Uterus (tissue), 4 donors: ENCODE measurements around the gene KRT33A. TPM values are rescaled to one million over a fixed set of nuclear protein-coding genes. Genes with fewer than 3 reads are reported as not detected.
"Not testable (repeated sequence)": the region's sequence is repeated elsewhere in the genome, so short reads cannot be mapped to it uniquely, and the experiment has no call there.

Source experiments
- DNase-seq, 2 donors: peaks; one replicate each; pipeline ENCODE4 v3.0.0-alpha.2; 2019 to 2020
- H3K27ac ChIP-seq, 2 donors: fragments of 200-600 bp; sonication (generic); 1 replicate in 1 of 2; 2 replicates in 1 of 2; pipeline ENCODE4 v1.5.1; 2016 to 2018
- H3K27me3 ChIP-seq, 2 donors: fragments of 200-600 bp; sonication (generic); one replicate each; pipeline ENCODE4 v1.5.1; 2018 to 2019; ENCODE audit warnings: control low read depth in 1 of 2
- H3K36me3 ChIP-seq, 2 donors: fragments of 200-600 bp; sonication (generic); one replicate each; pipeline ENCODE4 v1.5.1; 2019; ENCODE audit warnings: control low read depth in 1 of 2
- H3K4me1 ChIP-seq, 2 donors: fragments of 200-600 bp; sonication (generic); one replicate each; pipeline ENCODE4 v1.5.1; 2018 to 2019; ENCODE audit warnings: control low read depth in 1 of 2
- H3K4me3 ChIP-seq, 2 donors: fragments of 200-600 bp; sonication (generic); 1 replicate in 1 of 2; 2 replicates in 1 of 2; pipeline ENCODE4 v1.5.1; 2018 to 2019; ENCODE audit warnings: mild to moderate bottlenecking in 1 of 2
- H3K9me3 ChIP-seq, 2 donors: fragments of 200-600 bp; sonication (generic); one replicate each; pipeline ENCODE4 v1.5.1; 2019; ENCODE audit warnings: control low read depth in 1 of 2
- CTCF ChIP-seq, 4 experiments: fragments of 200-600 bp in 2 of 4; fragments of 450-650 bp in 2 of 4; sonication (generic) in 2 of 4; IDR thresholded peaks; one replicate each; pipeline ENCODE4 v1.5.1; 2016 to 2019; ENCODE audit warnings: antibody characterized with exemption in 4 of 4, mild to moderate bottlenecking in 2 of 4, moderate library complexity in 1 of 4
- POLR2A ChIP-seq, 2 donors: fragments of 450-650 bp; IDR thresholded peaks; one replicate each; pipeline ENCODE4 v1.6.1; 2016; ENCODE audit warnings: antibody characterized with exemption in 2 of 2, mild to moderate bottlenecking in 1 of 2, moderate library complexity in 1 of 2
- intact Hi-C: fragments of 100-400 bp; cut with DNase I; formaldehyde crosslinking; loops from one replicate; pipeline ENCODE4 v1.15.1; 2023; ENCODE audit warnings: low total_unique reads
- total RNA-seq, 4 donors: library from RNA; depleted of rRNA in 3 of 4; stranded (reverse); fragments of >200 nt in 3 of 4; gene quantifications; one replicate each; pipeline versions ENCODE4 v1.1.0 to v1.2.4, GENCODE V29; 2014 to 2023
- donor health status: DM: yes; HTN: yes; CAD: no.

The KRT33A gene
- total RNA-seq, 4 donors from 2014 or later: not detected

DNA sequence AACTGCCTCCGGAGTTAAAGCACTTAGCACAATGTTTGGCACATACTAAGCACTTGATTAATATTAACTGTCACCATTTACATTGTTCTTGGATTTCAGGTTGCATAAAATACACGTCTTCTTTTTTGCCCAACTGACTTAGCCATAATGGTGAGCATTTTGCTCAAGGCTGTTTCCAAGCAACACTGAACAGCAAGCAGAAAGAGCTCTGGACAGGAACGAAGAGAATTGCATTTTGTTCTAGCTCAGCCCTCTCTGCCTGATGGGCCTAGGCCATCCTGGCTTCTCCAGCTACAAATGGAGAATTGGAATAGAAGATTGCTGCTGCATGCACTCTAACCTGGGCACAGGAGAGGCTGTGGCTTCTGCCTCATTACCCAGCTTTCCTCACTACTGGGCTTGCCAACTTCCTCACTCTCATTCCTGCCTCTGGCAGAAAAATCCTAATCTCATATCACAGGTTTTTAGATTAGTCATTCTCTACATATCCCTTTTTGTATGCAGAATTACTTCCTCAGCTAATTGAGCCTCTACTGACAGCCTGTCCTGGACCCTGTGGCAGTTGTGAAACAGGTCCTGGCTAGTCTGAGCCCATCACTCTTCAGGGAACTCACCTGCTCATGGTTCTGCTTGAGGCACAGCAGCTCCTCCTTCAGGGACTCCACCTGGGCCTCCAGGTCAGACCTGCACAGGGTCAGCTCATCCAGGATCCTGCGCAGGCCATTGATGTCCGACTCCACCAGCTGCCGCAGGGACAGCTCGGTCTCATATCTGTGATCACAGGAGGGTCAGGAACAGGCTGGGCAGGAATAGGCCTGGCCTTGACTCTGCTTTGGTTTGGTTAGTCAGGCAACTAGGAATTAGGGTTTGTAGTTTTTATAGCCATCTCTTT lies 2.5 kb downstream of the KRT33A start:
- Histone ChIP-seq H3K27me3 (no peaks in the 10 kb centered on the region), H3K4me3 (no peak overlapping the region), H3K9me3 (no peaks in the 10 kb centered on the region), H3K36me3 (no peaks in the 10 kb centered on the region), H3K4me1 (no peaks in the 10 kb centered on the region), H3K27ac (no peak overlapping the region)
- DNase-seq: no peak
- intact Hi-C loops: no loop called here
- TF ChIP-seq CTCF (IDR thresholded peaks at IDR 0.05) (no peak), POLR2A (IDR thresholded peaks at IDR 0.05) (no peak)

- H3K36me3 ChIP-seq, intact Hi-C loops, H3K4me3 ChIP-seq, H3K27me3 ChIP-seq, H3K27ac ChIP-seq, H3K4me1 ChIP-seq, DNase-seq, H3K9me3 ChIP-seq: not testable (repeated sequence)
Measured at GRCh38 chr17:41346421-41346820, 4.2 kb downstream of the KRT33A start.

DNA sequence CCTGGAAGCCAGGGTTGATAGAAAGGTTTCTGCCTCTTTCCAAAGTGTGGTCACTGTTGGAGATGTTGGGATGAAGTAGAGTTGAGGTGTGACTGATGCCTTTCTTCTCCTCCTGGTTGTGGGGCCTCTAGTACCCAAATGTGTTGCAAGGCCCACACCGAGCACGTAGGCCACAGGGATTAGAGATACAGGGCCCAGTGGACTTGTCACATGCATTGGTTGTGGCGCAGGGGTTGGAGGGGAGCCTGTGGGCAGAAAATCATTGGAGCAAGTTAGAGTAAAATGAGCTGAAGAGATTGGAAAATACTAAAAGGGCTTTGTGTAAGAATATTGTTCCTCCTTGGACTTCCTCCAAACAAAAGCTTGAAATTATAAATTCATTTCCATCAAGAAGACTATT lies 4.6 kb downstream of the KRT33A start:
- Histone ChIP-seq H3K4me3 (no peak overlapping the region), H3K4me1 (no peaks in the 10 kb centered on the region), H3K9me3 (no peaks in the 10 kb centered on the region), H3K27me3 (no peaks in the 10 kb centered on the region), H3K27ac (no peak overlapping the region), H3K36me3 (no peaks in the 10 kb centered on the region)
- DNase-seq: no peak
- intact Hi-C loops: no loop called here
- TF ChIP-seq POLR2A (IDR thresholded peaks at IDR 0.05) (no peak), CTCF (IDR thresholded peaks at IDR 0.05) (no peak)

GRCh38 chr17:41343029-41343428 lies 7.6 kb downstream of the KRT33A start:
- Histone ChIP-seq H3K9me3 (no peaks in the 10 kb centered on the region), H3K36me3 (no peaks in the 10 kb centered on the region), H3K27ac (no peak overlapping the region), H3K4me1 (no peaks in the 10 kb centered on the region), H3K27me3 (no peaks in the 10 kb centered on the region), H3K4me3 (no peak overlapping the region)
- intact Hi-C loops: no loop called here
- DNase-seq: no peak
- no peak for TF ChIP-seq POLR2A (IDR thresholded peaks at IDR 0.05)
- TF ChIP-seq CTCF (IDR thresholded peaks at IDR 0.05): no peak

DNA sequence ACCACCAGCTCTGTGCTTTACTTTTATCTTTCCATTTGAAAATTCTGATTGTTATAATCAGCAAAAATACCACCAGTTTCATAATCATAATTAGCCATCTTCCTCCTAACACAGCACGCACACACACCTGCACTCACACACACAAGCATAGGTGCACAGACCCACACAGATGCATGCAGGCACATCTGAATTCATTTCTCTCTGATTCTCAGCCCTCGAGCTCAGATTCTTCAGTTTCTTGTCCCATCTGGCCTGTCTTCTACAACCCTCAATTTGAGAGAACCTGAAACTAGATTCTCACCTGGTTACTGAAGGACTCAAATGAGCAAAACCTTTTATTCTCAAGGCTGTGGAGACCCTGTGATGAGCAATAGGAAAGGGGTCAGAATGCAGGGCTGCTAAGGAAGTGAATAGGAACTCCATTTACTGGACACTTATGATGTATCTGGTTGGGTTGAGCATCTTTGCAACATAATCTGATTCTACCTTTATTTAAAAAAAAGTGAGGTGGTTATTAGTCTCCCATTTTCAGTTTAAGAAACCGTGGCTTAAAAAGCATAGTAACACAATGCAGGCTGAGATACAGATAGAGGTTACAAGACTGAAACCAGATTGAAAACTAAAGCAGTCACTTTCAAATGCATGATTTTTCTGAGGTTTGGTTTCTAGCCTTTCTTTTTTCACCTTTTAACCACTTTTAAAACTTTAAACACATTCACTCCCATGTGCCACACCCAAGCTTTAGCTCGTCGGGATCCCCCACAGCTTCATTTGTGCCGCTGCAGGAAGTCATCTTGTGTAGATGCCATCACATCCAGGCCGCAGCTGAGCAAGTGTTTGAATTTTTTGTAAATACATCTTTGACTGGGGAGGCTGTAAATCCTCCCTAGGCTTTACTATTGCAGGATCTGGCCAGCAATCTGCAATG lies 9.4 kb downstream of the KRT33A start:
- H3K36me3 ChIP-seq: no peaks in the 10 kb centered on the region
- DNase-seq: no peak
- H3K9me3 ChIP-seq: no peaks in the 10 kb centered on the region
- intact Hi-C loops: no loop called here
- no peak overlapping the region for H3K4me3 ChIP-seq
- no peak overlapping the region for H3K27ac ChIP-seq
- H3K4me1 ChIP-seq: no peaks in the 10 kb centered on the region
- H3K27me3 ChIP-seq: no peaks in the 10 kb centered on the region
- TF ChIP-seq CTCF (IDR thresholded peaks at IDR 0.05) (no peak), POLR2A (IDR thresholded peaks at IDR 0.05) (no peak)
